Mammary epithelial cell (primary cell): Measurements from ENCODE around the gene RHOXF2B.

Experiments
- EZH2 ChIP-seq: IDR thresholded peaks from 2 replicates; pipeline ENCODE4 v1.6.1; 2012; ENCODE audit warnings: low read length, inconsistent platforms, borderline replicate concordance
- TF ChIP-seq, protein P1 (sequence below), 2 donors: IDR thresholded peaks in 1 of 2; conservative IDR thresholded peaks in 1 of 2; 2 replicates each; pipeline ENCODE4 v1.5.1; 2011 to 2012; ENCODE audit warnings: inconsistent platforms in 2 of 2, low read length in 2 of 2, mild to moderate bottlenecking in 2 of 2, control low read depth in 1 of 2, low read depth in 1 of 2; ENCODE audit not compliant: insufficient read depth in 1 of 2; ENCODE audit errors: extremely low read depth in 1 of 2

DNA sequence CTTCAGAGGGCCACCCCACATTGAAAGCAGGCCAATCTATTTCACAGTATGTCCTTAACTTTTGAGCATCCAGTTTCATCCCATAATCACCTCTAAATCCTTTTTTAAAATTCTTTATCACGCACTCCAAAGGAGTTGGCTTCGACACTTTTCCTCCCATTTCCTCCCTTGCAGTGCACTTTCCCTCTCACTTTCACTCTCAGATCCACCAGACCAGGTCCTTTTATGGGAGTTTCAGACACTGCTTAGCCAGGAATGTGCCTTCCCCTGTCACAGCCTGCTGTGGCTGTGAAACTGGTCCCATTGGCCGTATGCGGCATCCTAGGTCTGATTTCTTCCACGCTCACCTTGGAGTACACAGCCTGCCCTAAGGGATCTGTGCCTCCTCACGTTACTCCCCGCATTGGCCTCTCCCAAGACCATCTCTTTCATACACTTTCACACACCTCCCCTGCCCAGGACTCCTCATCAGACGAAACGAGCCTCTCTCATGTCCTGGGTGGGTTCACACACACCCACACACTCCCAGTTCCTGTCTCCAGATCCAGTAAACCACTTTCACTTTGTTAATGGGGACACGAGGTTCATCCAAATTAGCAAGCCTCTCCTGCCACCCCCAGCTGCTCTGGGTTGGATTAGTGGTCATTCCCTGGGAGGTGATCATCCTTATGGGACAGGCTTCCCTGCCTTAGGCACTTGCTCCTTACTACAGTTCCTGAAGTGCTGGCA is 10.0 kb upstream of the RHOXF2B start:
- TF ChIP-seq EZH2 = no peak
- TF ChIP-seq, protein P1, sequence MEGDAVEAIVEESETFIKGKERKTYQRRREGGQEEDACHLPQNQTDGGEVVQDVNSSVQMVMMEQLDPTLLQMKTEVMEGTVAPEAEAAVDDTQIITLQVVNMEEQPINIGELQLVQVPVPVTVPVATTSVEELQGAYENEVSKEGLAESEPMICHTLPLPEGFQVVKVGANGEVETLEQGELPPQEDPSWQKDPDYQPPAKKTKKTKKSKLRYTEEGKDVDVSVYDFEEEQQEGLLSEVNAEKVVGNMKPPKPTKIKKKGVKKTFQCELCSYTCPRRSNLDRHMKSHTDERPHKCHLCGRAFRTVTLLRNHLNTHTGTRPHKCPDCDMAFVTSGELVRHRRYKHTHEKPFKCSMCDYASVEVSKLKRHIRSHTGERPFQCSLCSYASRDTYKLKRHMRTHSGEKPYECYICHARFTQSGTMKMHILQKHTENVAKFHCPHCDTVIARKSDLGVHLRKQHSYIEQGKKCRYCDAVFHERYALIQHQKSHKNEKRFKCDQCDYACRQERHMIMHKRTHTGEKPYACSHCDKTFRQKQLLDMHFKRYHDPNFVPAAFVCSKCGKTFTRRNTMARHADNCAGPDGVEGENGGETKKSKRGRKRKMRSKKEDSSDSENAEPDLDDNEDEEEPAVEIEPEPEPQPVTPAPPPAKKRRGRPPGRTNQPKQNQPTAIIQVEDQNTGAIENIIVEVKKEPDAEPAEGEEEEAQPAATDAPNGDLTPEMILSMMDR (conservative IDR thresholded peaks at IDR 0.05 in 1 of 2, IDR thresholded peaks at IDR 0.05 in 1 of 2; ENCODE audit: extremely low read depth in 1 of 2, insufficient read depth in 1 of 2, low read depth in 1 of 2, low read length in 2 of 2) = no peak
